Effector memory CD8-positive, alpha-beta T cell (primary cell): ENCODE data around the gene PCLO.
"Not testable (repeated sequence)": the region's sequence is repeated elsewhere in the genome, so short reads cannot be mapped to it uniquely, and the experiment has no call there.

Experiments used
- ATAC-seq: fragments of 150-1000 bp; cut with Tn5 transposase; replicated peaks from 2 replicates; pipeline ENCODE4 v1.10.0; 2021; ENCODE audit warnings: mild to moderate bottlenecking, moderate library complexity
- DNase-seq, 3 experiments: peaks; one replicate each; pipeline ENCODE4 v3.0.0; 2021
- H3K27ac Mint-ChIP-seq, 2 donors: one replicate each; pipeline ENCODE4 v1.8.0; 2022; ENCODE audit warnings: mild to moderate bottlenecking in 2 of 2, mixed read lengths in 2 of 2, moderate library complexity in 2 of 2
- H3K27me3 Mint-ChIP-seq, 2 donors: one replicate each; pipeline ENCODE4 v1.8.0; 2022; ENCODE audit warnings: mixed read lengths in 2 of 2
- H3K36me3 Mint-ChIP-seq: one replicate; pipeline ENCODE4 v1.8.0; 2022; ENCODE audit warnings: mild to moderate bottlenecking, moderate library complexity, mixed read lengths; ENCODE audit not compliant: insufficient read depth
- H3K4me1 Mint-ChIP-seq, 2 donors: one replicate each; pipeline ENCODE4 v1.8.0; 2022; ENCODE audit warnings: low read depth in 2 of 2, mixed read lengths in 2 of 2
- H3K4me3 Mint-ChIP-seq, 2 donors: one replicate each; pipeline ENCODE4 v1.8.0; 2022; ENCODE audit warnings: mild to moderate bottlenecking in 2 of 2, mixed read lengths in 2 of 2, moderate library complexity in 2 of 2
- H3K9me3 Mint-ChIP-seq, 2 donors: one replicate each; pipeline ENCODE4 v1.8.0; 2022; ENCODE audit warnings: mixed read lengths in 2 of 2

The PCLO gene

DNA sequence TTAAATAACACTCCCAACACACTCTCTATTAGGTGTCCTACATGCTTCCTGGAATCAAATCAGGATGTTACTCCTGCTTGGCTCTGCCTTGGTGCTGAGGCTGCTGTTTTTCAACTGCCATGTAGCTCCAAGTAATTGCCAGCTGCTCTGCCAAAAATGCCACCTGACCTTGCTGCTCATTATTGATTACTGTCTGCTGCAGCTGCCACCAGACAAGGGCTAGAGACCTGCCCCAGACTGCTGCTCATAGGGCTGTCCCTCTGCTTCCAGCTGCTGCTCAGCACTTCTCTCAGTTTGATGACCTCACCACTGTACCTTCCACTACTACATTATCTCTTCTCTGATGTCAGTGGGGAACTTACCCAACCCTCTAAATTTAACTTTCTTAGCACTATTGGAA, 102.5 kb downstream of the PCLO start:
- H3K36me3 Mint-ChIP-seq = no peaks in the 10 kb centered on the region
- ATAC-seq = no peak
- no peaks in the 10 kb centered on the region for H3K4me1 Mint-ChIP-seq
- H3K27me3 Mint-ChIP-seq = no peaks in the 10 kb centered on the region
- no peak overlapping the region for H3K4me3 Mint-ChIP-seq
- peaks cover 7 to 10% of the 10 kb centered on the region in 2 donors for H3K9me3 Mint-ChIP-seq
- DNase-seq = no peak
- no peak overlapping the region for H3K27ac Mint-ChIP-seq

DNA sequence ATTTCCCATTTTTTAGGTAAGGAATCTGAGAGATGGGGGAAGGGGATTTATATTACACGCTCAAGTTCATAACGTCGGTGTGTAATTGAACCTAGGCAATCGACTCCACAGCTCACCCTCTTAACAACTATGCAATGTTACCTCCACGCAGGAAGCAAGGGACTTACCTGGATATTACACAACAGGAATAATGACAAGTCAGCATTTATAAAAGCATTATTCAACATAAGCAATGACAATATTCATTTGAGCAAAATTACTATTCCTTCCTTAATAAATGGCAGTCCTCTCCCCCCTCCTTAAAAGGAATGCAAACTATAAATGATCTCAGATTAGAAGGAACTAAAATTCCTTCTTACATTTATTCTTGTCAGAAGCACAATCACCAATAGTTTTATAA, 104.0 kb downstream of the PCLO start:
- Mint-ChIP-seq H3K9me3 (peaks cover 7 to 8% of the 10 kb centered on the region in 2 donors), H3K4me3 (no peak overlapping the region), H3K27me3 (no peaks in the 10 kb centered on the region), H3K27ac (no peak overlapping the region), H3K36me3 (no peaks in the 10 kb centered on the region), H3K4me1 (no peaks in the 10 kb centered on the region)
- ATAC-seq (no peak), DNase-seq (no peak)

DNA sequence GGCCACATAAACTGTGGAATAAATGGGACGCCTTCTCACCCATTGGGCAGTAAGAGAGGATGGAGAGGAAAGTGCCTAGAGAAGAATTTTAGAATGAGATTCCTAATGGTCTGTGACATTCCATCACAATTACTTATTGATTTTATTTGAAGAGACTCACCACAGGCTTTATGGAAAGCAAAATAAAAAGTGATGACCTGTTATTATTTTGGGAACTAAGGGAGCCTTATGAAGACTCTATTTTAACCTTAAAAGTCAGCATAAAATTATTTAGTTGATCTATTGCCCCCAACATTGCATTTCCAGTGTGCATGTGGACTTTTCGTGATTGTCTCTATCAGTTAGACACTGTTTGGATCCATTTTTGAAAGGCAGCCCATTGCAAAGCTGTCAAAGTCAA, 107.5 kb downstream of the PCLO start:
- no peaks in the 10 kb centered on the region for H3K27me3 Mint-ChIP-seq
- ATAC-seq (no peak), DNase-seq (no peak)
- no peak overlapping the region for H3K4me3 Mint-ChIP-seq
- no peaks in the 10 kb centered on the region for H3K4me1 Mint-ChIP-seq
- H3K36me3 Mint-ChIP-seq = peaks cover 1% of the 10 kb centered on the region
- no peak overlapping the region for H3K27ac Mint-ChIP-seq
- peaks cover 2 to 9% of the 10 kb centered on the region in 2 donors for H3K9me3 Mint-ChIP-seq

GRCh38 chr7:83054472-83054871, 108.2 kb downstream of the PCLO start:
- Mint-ChIP-seq H3K4me3 (no peak overlapping the region), H3K9me3 (peaks cover 0 to 5% of the 10 kb centered on the region in 2 donors), H3K27ac (no peak overlapping the region), H3K27me3 (no peaks in the 10 kb centered on the region), H3K4me1 (no peaks in the 10 kb centered on the region), H3K36me3 (peaks cover 4% of the 10 kb centered on the region)
- ATAC-seq (no peak), DNase-seq (no peak)

DNA sequence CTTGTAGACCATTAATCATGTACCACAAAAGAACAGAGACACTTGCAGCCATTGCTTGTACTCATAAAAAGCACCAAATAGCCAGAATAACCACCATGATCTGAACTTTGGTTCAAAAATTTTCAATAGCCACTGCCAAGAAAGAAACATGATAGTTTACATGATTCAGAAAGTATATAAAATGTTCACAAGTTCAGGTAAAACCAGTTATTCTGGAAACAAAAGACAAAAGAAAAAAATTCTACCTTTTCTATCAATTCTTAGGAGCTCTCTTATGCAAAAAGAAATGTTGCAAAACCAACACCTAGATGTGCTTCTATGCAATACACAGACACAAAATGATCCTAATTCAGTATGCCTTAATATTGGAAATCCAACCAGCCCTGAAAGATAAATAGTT, 108.7 kb downstream of the PCLO start:
- H3K36me3 Mint-ChIP-seq = peaks cover 4% of the 10 kb centered on the region
- H3K4me1 Mint-ChIP-seq = no peaks in the 10 kb centered on the region
- H3K4me3 Mint-ChIP-seq = no peak overlapping the region
- peaks cover 0 to 7% of the 10 kb centered on the region in 2 donors for H3K9me3 Mint-ChIP-seq
- no peaks in the 10 kb centered on the region for H3K27me3 Mint-ChIP-seq
- H3K27ac Mint-ChIP-seq = no peak overlapping the region
- DNase-seq (no peak), ATAC-seq (no peak)

DNA sequence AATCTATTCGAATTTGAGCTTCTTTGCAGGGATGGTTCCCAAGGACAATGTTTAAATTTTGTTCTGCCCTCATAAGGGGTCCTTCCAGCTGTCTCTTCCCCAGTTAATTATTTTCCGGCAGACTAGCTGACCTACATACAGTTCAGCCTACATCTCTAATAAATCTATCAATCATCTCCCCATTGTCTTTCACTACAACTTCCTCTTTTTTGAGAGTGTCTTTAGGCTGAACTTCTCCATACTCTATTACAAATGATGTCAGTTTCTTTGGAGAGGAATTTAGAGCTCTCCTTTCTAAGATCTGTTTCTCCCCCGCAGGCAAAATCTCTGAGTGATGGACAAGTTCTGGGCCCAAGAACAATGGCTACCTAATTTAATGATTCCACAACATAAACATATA, 122.2 kb downstream of the PCLO start:
- Mint-ChIP-seq H3K4me1 (no peaks in the 10 kb centered on the region), H3K27ac (no peak overlapping the region), H3K27me3 (no peaks in the 10 kb centered on the region), H3K4me3 (no peak overlapping the region), H3K9me3 (peaks cover 0 to 5% of the 10 kb centered on the region in 2 donors), H3K36me3 (no peaks in the 10 kb centered on the region)
- ATAC-seq (no peak), DNase-seq (no peak)

GRCh38 chr7:83038787-83039186, 123.9 kb downstream of the PCLO start:
- ATAC-seq (no peak), DNase-seq (no peak)
- Mint-ChIP-seq H3K27me3 (no peaks in the 10 kb centered on the region), H3K4me1 (no peaks in the 10 kb centered on the region), H3K27ac (no peak overlapping the region), H3K36me3 (no peaks in the 10 kb centered on the region), H3K9me3 (peaks cover 1 to 5% of the 10 kb centered on the region in 2 donors), H3K4me3 (no peak overlapping the region)

DNA sequence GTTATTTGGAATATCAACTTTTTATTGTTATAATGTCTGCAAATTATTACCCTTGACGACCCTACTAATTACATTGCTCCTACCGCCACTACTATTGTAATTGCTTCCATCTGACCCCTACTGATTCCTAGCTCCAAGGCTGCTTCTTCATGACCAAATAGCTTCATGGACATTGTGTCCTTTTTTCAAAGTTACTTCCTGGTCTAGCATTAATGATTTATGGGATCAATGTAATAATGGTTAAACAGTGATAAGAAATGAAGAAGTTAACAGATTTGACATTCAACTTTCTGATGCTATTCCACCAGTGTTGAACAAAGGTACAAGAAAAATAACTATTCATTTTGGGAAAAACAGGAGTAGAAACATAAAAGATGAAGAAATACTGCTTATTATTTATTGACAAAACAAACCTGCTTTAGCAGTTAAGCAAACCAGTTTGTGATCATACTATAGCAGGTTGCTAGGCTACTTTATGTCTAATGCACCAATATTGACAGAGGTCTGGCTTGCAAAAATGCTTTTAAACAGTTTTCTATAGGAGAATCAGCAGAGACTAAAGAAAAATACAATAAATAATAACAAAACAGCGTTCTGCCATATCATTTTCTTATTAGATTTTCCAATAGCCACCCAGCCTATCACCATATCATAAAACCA, 125.8 kb downstream of the PCLO start:
- H3K4me3 Mint-ChIP-seq = no peak overlapping the region
- H3K27ac Mint-ChIP-seq = no peak overlapping the region
- no peak for ATAC-seq
- no peaks in the 10 kb centered on the region for H3K4me1 Mint-ChIP-seq
- no peaks in the 10 kb centered on the region for H3K36me3 Mint-ChIP-seq
- DNase-seq = no peak
- H3K9me3 Mint-ChIP-seq = peaks cover 7 to 10% of the 10 kb centered on the region in 2 donors
- H3K27me3 Mint-ChIP-seq = no peaks in the 10 kb centered on the region

DNA sequence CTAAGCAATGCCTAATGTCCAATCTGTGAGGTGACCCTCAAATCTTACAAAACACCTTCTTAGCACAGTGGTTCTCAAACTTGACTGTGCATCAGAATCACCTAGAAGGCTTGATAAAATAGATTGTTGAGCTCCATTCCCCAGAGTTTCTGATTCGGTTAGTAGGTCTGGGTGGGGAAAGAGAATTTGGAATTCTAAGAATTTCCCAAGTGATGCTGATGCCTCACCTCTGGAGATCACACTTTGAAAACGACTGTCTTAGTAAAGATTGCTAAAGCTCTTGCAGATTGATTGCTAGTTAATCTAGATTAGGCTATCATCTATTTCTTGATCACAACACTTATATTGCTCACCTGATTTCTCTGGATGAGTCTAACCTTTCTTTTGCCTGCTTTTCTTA, 126.6 kb downstream of the PCLO start:
- H3K36me3 Mint-ChIP-seq = no peaks in the 10 kb centered on the region
- H3K4me3 Mint-ChIP-seq = no peak overlapping the region
- no peak overlapping the region for H3K27ac Mint-ChIP-seq
- peaks cover 10 to 16% of the 10 kb centered on the region in 2 donors for H3K9me3 Mint-ChIP-seq
- ATAC-seq = no peak
- DNase-seq = no peak
- H3K27me3 Mint-ChIP-seq = no peaks in the 10 kb centered on the region
- H3K4me1 Mint-ChIP-seq = no peaks in the 10 kb centered on the region

DNA sequence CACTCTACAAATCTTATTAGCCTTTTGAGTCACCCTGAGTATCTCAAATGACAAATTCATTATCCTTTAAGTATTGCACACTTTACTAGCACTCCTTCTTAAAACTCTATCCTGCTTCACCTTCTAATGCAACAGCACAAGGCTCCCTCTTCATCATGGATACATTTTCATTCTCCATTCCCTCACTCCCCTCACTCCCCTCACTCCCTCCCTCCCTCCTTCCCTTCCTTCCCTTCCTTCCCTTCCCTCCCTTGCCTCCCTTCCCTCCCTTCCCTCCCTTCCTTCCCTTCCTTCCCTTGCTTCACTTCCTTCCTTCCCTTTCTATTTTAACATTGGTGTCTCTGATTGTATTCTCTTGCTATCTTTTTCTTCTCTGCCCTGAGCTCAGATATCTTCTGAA, 130.5 kb downstream of the PCLO start:
- Mint-ChIP-seq H3K4me3 (no peak overlapping the region), H3K27me3 (no peaks in the 10 kb centered on the region), H3K9me3 (peaks cover 5 to 16% of the 10 kb centered on the region in 2 donors), H3K4me1 (no peaks in the 10 kb centered on the region), H3K27ac (no peak overlapping the region), H3K36me3 (no peaks in the 10 kb centered on the region)
- ATAC-seq (no peak), DNase-seq (no peak)

- H3K4me1 Mint-ChIP-seq, H3K4me3 Mint-ChIP-seq, ATAC-seq, H3K27ac Mint-ChIP-seq, H3K9me3 Mint-ChIP-seq, H3K27me3 Mint-ChIP-seq, DNase-seq, H3K36me3 Mint-ChIP-seq: not testable (repeated sequence)
These were observed 138.6 kb downstream of the PCLO start for GRCh38 chr7:83023817-83024665.

DNA sequence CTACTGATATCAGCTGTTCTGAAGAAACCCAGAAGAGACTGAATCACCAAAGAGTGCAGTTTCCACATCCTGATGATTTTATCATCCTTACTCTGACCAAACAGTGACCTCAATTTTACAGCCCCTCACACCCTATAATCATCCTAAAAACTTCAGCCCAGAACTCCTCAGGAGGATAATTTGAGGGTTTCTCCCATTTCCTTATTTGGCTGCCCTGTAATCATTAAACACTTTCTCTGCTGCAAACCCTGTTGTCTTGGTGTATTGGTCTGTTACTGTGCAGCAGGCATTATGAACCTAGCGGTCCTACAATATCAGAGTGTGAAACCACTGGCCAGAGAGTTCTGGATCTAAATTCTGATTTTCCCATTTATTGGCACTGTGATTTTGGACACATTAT, 141.7 kb downstream of the PCLO start:
- ATAC-seq (no peak), DNase-seq (no peak)
- H3K4me1 Mint-ChIP-seq = no peaks in the 10 kb centered on the region
- no peaks in the 10 kb centered on the region for H3K27me3 Mint-ChIP-seq
- no peak overlapping the region for H3K4me3 Mint-ChIP-seq
- peaks cover 6 to 8% of the 10 kb centered on the region in 2 donors for H3K9me3 Mint-ChIP-seq
- no peak overlapping the region for H3K27ac Mint-ChIP-seq
- H3K36me3 Mint-ChIP-seq = no peaks in the 10 kb centered on the region

DNA sequence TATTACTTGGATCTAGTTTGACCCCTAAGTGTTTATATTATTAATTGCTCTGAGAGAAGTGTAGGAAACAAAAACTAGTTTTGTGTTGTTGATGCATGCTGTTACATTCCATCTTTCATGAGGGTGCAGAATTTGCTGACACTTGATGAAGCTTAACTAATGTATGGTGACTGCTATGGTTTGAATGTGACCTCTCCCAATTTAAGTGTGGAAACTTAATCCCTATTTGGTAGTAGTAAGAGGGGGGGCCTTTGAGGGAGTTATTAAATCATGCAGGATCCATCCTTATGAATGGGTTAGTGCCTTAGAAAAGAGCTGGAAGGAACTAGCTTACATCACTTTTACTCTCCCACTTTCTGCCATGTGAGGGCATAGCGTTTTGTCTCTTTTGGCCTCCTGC, 142.5 kb downstream of the PCLO start:
- no peaks in the 10 kb centered on the region for H3K36me3 Mint-ChIP-seq
- no peak for DNase-seq
- no peaks in the 10 kb centered on the region for H3K4me1 Mint-ChIP-seq

DNA sequence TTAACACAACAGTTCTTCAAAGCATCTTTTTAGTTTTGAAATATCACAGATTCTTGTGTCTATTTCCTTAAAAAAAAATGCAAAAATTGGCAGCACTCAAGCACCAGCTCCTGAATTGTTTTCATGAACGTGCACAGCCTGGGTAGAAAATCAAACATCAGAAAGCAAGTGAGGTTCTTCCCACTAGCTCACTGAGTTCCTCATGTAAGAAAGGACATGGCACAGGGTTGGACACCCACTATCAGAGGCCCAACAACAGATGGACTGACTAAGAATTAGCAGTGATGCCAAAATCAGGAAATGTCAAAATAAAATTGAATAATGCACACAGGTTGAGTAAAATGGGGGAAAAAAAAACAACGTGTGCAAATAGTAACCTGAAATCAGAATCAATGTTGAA, 146.8 kb downstream of the PCLO start:
- Mint-ChIP-seq H3K4me3 (no peak overlapping the region), H3K27me3 (no peaks in the 10 kb centered on the region), H3K9me3 (peaks cover 8 to 15% of the 10 kb centered on the region in 2 donors), H3K4me1 (no peaks in the 10 kb centered on the region), H3K36me3 (no peaks in the 10 kb centered on the region), H3K27ac (no peak overlapping the region)
- no peak for DNase-seq
- no peak for ATAC-seq

More for the DNA sequence above, 142.5 kb downstream of the PCLO start:
- ATAC-seq = no peak
- no peak overlapping the region for H3K4me3 Mint-ChIP-seq
- peaks cover 7 to 8% of the 10 kb centered on the region in 2 donors for H3K9me3 Mint-ChIP-seq
- no peaks in the 10 kb centered on the region for H3K27me3 Mint-ChIP-seq
- no peak overlapping the region for H3K27ac Mint-ChIP-seq
